K562 (cell line): ENCODE results near the gene ABHD5. TPM values are rescaled to one million over a fixed set of nuclear protein-coding genes. Genes with fewer than 3 reads are reported as not detected.

ENCODE experiments used
- CBFA2T2 ChIP-seq: fragments of 450-650 bp; conservative IDR thresholded peaks from 2 replicates; pipeline ENCODE4 v1.6.1; 2017; ENCODE audit warnings: mild to moderate bottlenecking
- HNRNPH1 ChIP-seq: fragments of 200-400 bp; formaldehyde crosslinking; optimal IDR thresholded peaks from 2 replicates; pipeline ENCODE3; 2017; ENCODE audit warnings: low read depth, mild to moderate bottlenecking, low read length, moderate library complexity
- TBL1XR1 ChIP-seq, 2 experiments: IDR thresholded peaks; 2 replicates each; pipeline ENCODE4 v1.6.1; 2012; ENCODE audit warnings: improper control_type of control experiment in 2 of 2, low read length in 2 of 2, mild to moderate bottlenecking in 1 of 2
- polyA plus RNA-seq, 8 experiments: library from polyadenylated mRNA; depleted of rRNA in 4 of 8; stranded (reverse) in 5 of 8; unstranded in 3 of 8; fragments of >200 nt; fragmentation: Nextera tagmentation in 2 of 8; fragmentation: Illumina TruSeq in 1 of 8; extraction: Ambion mirVana in 2 of 8; extraction: Trizol in 1 of 8; gene quantifications; 2 replicates each; pipeline versions ENCODE4 v1.2.1 to v1.2.3, GENCODE V29; 2011 to 2014; ENCODE audit warnings: inconsistent platforms in 1 of 8, missing spikeins in 1 of 8
- total RNA-seq, 7 experiments: library from RNA; depleted of rRNA in 6 of 7; stranded (reverse); fragments of >200 nt in 6 of 7; fragmentation: Illumina TruSeq in 2 of 7; extraction: Trizol in 2 of 7; gene quantifications; 2 replicates each; pipeline versions ENCODE4 v1.2.1 to v1.2.3, GENCODE V29; 2011 to 2021; ENCODE audit warnings: low replicate concordance in 1 of 7
- TF ChIP-seq, protein P1 (sequence below), 2 experiments: fragments of 450-650 bp; formaldehyde crosslinking in 1 of 2; IDR thresholded peaks; 2 replicates each; pipeline versions ENCODE4 v1.4.0 to v1.6.1; 2014 to 2020; ENCODE audit warnings: mild to moderate bottlenecking in 2 of 2, borderline replicate concordance in 1 of 2, low read depth in 1 of 2
- TF ChIP-seq, protein P2 (sequence below): sonication (generic); formaldehyde crosslinking; IDR thresholded peaks from 2 replicates; pipeline ENCODE4 v1.5.0; 2020; ENCODE audit warnings: missing genetic modification reagents
- TF ChIP-seq, protein P3 (sequence below): sonication (generic); formaldehyde crosslinking; IDR thresholded peaks from 2 replicates; pipeline ENCODE4 v1.8.0; 2022; ENCODE audit warnings: mild to moderate bottlenecking, missing genetic modification reagents, borderline replicate concordance

The ABHD5 gene
- total and polyA plus RNA-seq, 9 of the 15 experiments (the other 6 are each of a cell fraction or from before 2014, with no cell fraction given), result 27.8 to 61.7 (median 39.9) TPM

DNA sequence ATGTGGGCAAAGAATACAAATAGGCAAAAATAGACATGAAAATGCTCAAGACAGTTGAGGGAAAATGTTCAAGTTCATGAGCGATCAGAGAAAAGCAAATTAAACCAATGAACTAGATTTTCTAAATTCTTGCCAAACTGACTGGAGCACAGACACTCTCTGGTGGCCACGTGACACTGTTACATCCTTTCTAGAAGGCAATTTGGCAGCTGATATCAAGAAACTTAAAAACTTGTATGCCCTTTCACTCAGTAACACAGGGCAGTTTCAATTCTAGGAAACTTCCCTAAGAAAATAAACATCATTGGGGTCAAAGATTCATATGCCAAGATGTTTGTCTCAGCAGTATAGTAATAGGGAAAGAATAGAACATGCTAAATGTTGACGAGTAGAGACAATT is 52.2 kb downstream of the ABHD5 start (continued):
- TF ChIP-seq, protein P1, sequence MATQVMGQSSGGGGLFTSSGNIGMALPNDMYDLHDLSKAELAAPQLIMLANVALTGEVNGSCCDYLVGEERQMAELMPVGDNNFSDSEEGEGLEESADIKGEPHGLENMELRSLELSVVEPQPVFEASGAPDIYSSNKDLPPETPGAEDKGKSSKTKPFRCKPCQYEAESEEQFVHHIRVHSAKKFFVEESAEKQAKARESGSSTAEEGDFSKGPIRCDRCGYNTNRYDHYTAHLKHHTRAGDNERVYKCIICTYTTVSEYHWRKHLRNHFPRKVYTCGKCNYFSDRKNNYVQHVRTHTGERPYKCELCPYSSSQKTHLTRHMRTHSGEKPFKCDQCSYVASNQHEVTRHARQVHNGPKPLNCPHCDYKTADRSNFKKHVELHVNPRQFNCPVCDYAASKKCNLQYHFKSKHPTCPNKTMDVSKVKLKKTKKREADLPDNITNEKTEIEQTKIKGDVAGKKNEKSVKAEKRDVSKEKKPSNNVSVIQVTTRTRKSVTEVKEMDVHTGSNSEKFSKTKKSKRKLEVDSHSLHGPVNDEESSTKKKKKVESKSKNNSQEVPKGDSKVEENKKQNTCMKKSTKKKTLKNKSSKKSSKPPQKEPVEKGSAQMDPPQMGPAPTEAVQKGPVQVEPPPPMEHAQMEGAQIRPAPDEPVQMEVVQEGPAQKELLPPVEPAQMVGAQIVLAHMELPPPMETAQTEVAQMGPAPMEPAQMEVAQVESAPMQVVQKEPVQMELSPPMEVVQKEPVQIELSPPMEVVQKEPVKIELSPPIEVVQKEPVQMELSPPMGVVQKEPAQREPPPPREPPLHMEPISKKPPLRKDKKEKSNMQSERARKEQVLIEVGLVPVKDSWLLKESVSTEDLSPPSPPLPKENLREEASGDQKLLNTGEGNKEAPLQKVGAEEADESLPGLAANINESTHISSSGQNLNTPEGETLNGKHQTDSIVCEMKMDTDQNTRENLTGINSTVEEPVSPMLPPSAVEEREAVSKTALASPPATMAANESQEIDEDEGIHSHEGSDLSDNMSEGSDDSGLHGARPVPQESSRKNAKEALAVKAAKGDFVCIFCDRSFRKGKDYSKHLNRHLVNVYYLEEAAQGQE (IDR thresholded peaks at IDR 0.05; ENCODE audit: borderline replicate concordance), result peak; percentile 53
- TF ChIP-seq, protein P1 (CRISPR knock-in tag; IDR thresholded peaks at IDR 0.05; ENCODE audit: low read depth), result no peak
- 0 out of 2 replicates have a peak, but pooled peaks have one; percentile 18 for TF ChIP-seq CBFA2T2
- TF ChIP-seq, protein P2, sequence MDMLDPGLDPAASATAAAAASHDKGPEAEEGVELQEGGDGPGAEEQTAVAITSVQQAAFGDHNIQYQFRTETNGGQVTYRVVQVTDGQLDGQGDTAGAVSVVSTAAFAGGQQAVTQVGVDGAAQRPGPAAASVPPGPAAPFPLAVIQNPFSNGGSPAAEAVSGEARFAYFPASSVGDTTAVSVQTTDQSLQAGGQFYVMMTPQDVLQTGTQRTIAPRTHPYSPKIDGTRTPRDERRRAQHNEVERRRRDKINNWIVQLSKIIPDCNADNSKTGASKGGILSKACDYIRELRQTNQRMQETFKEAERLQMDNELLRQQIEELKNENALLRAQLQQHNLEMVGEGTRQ, result peak; percentile 75
- TF ChIP-seq HNRNPH1, result no peak
- TF ChIP-seq, protein P3, sequence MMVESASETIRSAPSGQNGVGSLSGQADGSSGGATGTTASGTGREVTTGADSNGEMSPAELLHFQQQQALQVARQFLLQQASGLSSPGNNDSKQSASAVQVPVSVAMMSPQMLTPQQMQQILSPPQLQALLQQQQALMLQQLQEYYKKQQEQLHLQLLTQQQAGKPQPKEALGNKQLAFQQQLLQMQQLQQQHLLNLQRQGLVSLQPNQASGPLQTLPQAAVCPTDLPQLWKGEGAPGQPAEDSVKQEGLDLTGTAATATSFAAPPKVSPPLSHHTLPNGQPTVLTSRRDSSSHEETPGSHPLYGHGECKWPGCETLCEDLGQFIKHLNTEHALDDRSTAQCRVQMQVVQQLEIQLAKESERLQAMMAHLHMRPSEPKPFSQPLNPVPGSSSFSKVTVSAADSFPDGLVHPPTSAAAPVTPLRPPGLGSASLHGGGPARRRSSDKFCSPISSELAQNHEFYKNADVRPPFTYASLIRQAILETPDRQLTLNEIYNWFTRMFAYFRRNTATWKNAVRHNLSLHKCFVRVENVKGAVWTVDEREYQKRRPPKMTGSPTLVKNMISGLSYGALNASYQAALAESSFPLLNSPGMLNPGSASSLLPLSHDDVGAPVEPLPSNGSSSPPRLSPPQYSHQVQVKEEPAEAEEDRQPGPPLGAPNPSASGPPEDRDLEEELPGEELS, result no peak
- no peak for TF ChIP-seq TBL1XR1 (IDR thresholded peaks at IDR 0.05; ENCODE audit: low read length in 2 of 2)
- TF ChIP-seq, all 486 proteins: peak for 9
